Measurements from ENCODE around the gene IGFN1. TPM values are rescaled to one million over a fixed set of nuclear protein-coding genes. Genes with fewer than 3 reads are reported as not detected.

IGFN1 gene
- total and polyA plus RNA-seq, 9 of the 15 experiments (the other 6 are each of a cell fraction or from before 2014, with no cell fraction given) = 0.04 TPM; not detected in 8

GRCh38 chr1:201145816-201146215, 44.8 kb upstream of the IGFN1 start:
- H3K27ac ChIP-seq (ENCODE audit: extremely low read depth, low read depth, low read length) = no peak overlapping the region
- H4K20me1 ChIP-seq (replicated peaks; ENCODE audit: control insufficient read depth, insufficient read depth, low read length) = peaks cover 6% of the 10 kb centered on the region; the same call in 1 of the 2 replicates
- H3K27me3 ChIP-seq (ENCODE audit: control insufficient read depth in 2 of 2, insufficient read depth in 2 of 2, low read length in 2 of 2) = no peaks in the 10 kb centered on the region

More at GRCh38 chr1:201145816-201146215, 44.8 kb upstream of the IGFN1 start:
- in situ Hi-C loops (cut with MboI) = loop anchor here (5.0 kb wide), 1 partner anchor 71 kb away; no protein-coding TSS in a partner anchor
- intact Hi-C loops (cut with micrococcal nuclease) = no loop called here
- DNase-seq (ENCODE audit: extremely low read depth in 1 of 4, low spot score in 3 of 4) (no peak), FAIRE-seq (no peak), ATAC-seq (no peak)
- TF ChIP-seq MTF1 (CRISPR knock-in tag; IDR thresholded peaks at IDR 0.05; ENCODE audit: borderline replicate concordance) (no peak), NR2F6 (CRISPR knock-in tag; IDR thresholded peaks at IDR 0.05) (no peak), STAT5B (CRISPR knock-in tag; IDR thresholded peaks at IDR 0.05) (no peak), TOE1 (IDR thresholded peaks at IDR 0.05; ENCODE audit: borderline replicate concordance) (no peak), TOE1 (CRISPR knock-in tag; IDR thresholded peaks at IDR 0.05; ENCODE audit: borderline replicate concordance, low read depth) (no peak), POLR2B (IDR thresholded peaks at IDR 0.05; ENCODE audit: low read depth, partially characterized antibody) (no peak), COPS2 (conservative IDR thresholded peaks at IDR 0.05) (no peak), ELF2 (CRISPR knock-in tag; IDR thresholded peaks at IDR 0.05) (no peak), THAP12 (CRISPR knock-in tag; IDR thresholded peaks at IDR 0.05) (no peak), ZNF277 (CRISPR knock-in tag; IDR thresholded peaks at IDR 0.05; ENCODE audit: borderline replicate concordance) (no peak), TFAM (CRISPR knock-in tag; conservative IDR thresholded peaks at IDR 0.05) (no peak), ZBTB11 (CRISPR knock-in tag; IDR thresholded peaks at IDR 0.05) (no peak), NR2C1 (IDR thresholded peaks at IDR 0.05) (no peak), NR2C1 (tag; IDR thresholded peaks at IDR 0.05) (no peak)
- Histone ChIP-seq H3K9me3 (replicated peaks; ENCODE audit: control insufficient read depth, insufficient read depth, low read depth, low read length) (no peaks in the 10 kb centered on the region), H3K79me2 (ENCODE audit: control insufficient read depth, insufficient read depth, low read length) (no peaks in the 10 kb centered on the region), H3K4me2 (ENCODE audit: insufficient read depth, low read length) (no peak overlapping the region), H3K4me3 (no peak overlapping the region), H3K9ac (ENCODE audit: insufficient read depth in 1 of 2, low read depth in 2 of 2, low read length in 2 of 2) (no peak overlapping the region), H3K4me1 (replicated peaks in 1 of 2; ENCODE audit: control insufficient read depth in 2 of 2, insufficient read depth in 2 of 2, low read length in 2 of 2) (peaks cover 0 to 4% of the 10 kb centered on the region in 2 experiments; a peak in 3 of 5 replicates), H2AFZ (ENCODE audit: low read depth, low read length) (no peak overlapping the region), H3K36me3 (ENCODE audit: control insufficient read depth, insufficient read depth, low read length) (peaks cover 100% of the 10 kb centered on the region), H3K9me1 (ENCODE audit: control insufficient read depth, insufficient read depth, low read length) (no peaks in the 10 kb centered on the region)
- WGBS (ENCODE audit: insufficient coverage, low coverage, missing lambda C conversion rate) = 76% methylated on average over 7 of the region's 7 CpGs
- ChIA-PET CTCF (ENCODE audit: low intra/inter-chr PET ratio) (no interaction called here), POLR2A (interaction anchor here (0.6 to 1.4 kb wide), 4 partner anchors 10 to 801 kb away, joined by 3 to 5 read pairs (median 3); partner anchors contain the start of gene LMOD1)
- BruUV-seq (replicated peaks) = no TSS peak

All from K562 (cell line).